GM12878 (cell line): ENCODE data around the gene PARK7. TPM values are rescaled to one million over a fixed set of nuclear protein-coding genes. Genes with fewer than 3 reads are reported as not detected.
A peak's percentile ranks its signal among the peaks of the same experiment; 100 is the strongest.

ENCODE experiments used
- ASH2L ChIP-seq: fragments of 300-600, 200-600 bp; sonication (generic); IDR thresholded peaks from 2 replicates; pipeline ENCODE4 v1.6.1; 2017; ENCODE audit warnings: low read depth, mild to moderate bottlenecking, borderline replicate concordance
- ATF2 ChIP-seq: IDR thresholded peaks from 2 replicates; pipeline ENCODE4 v1.6.1; 2012; ENCODE audit warnings: low read length, inconsistent platforms
- ATF3 ChIP-seq: IDR thresholded peaks from 2 replicates; pipeline ENCODE4 v1.6.1; 2011; ENCODE audit warnings: low read depth, mild to moderate bottlenecking, low read length, moderate library complexity, borderline replicate concordance; ENCODE audit errors: extremely low read depth
- E2F4 ChIP-seq: IDR thresholded peaks from 2 replicates; pipeline ENCODE4 v1.6.1; 2012; ENCODE audit warnings: low read depth, low read length, improper control_type of control experiment
- FOXM1 ChIP-seq: IDR thresholded peaks from 2 replicates; pipeline ENCODE4 v1.6.1; 2012; ENCODE audit warnings: low read depth, mild to moderate bottlenecking, inconsistent platforms, low read length, moderate library complexity
- HSF1 ChIP-seq: fragments of 150-350 bp; IDR thresholded peaks from 2 replicates; pipeline ENCODE4 v1.6.1; 2014; ENCODE audit warnings: mild to moderate bottlenecking, low read depth, low read length
- IRF3 ChIP-seq: fragments of 450-650 bp; IDR thresholded peaks from 2 replicates; pipeline ENCODE4 v1.6.1; 2014; ENCODE audit warnings: mild to moderate bottlenecking
- LARP7 ChIP-seq: fragments of 450-650 bp; IDR thresholded peaks from 2 replicates; pipeline ENCODE4 v1.6.1; 2017; ENCODE audit warnings: mild to moderate bottlenecking
- MEF2B ChIP-seq: fragments of 450-650 bp; IDR thresholded peaks from 2 replicates; pipeline ENCODE4 v1.6.1; 2018; ENCODE audit warnings: mild to moderate bottlenecking, moderate library complexity; ENCODE audit not compliant: partially characterized antibody, poor library complexity, severe bottlenecking
- NFIC ChIP-seq: IDR thresholded peaks from 2 replicates; pipeline ENCODE4 v1.6.1; 2012; ENCODE audit warnings: low read depth, mild to moderate bottlenecking, inconsistent platforms, low read length, moderate library complexity
- NR2C2 ChIP-seq: IDR thresholded peaks from 2 replicates; pipeline ENCODE4 v1.6.1; 2011; ENCODE audit warnings: borderline replicate concordance, low read depth; ENCODE audit not compliant: control insufficient read depth, insufficient read length
- RBBP5 ChIP-seq: fragments of 200-600 bp; sonication (generic); conservative IDR thresholded peaks from 2 replicates; pipeline ENCODE4 v1.6.1; 2016
- RELB ChIP-seq: fragments of 450-650 bp; IDR thresholded peaks from 2 replicates; pipeline ENCODE4 v1.6.1; 2017; ENCODE audit warnings: low read depth, mild to moderate bottlenecking, moderate library complexity
- SKIL ChIP-seq: fragments of 450-650 bp; IDR thresholded peaks from 2 replicates; pipeline ENCODE4 v1.6.1; 2017; ENCODE audit warnings: mild to moderate bottlenecking, low read depth, inconsistent platforms; ENCODE audit not compliant: poor library complexity, severe bottlenecking
- SMC3 ChIP-seq: IDR thresholded peaks from 2 replicates; pipeline ENCODE4 v1.6.1; 2011; ENCODE audit warnings: low read length, improper control_type of control experiment, borderline replicate concordance
- SP1 ChIP-seq: IDR thresholded peaks from one replicate; pipeline ENCODE4 v1.6.1; 2011; ENCODE audit warnings: low read depth, low read length
- SPI1 ChIP-seq: IDR thresholded peaks from 2 replicates; pipeline ENCODE4 v1.6.1; 2011; ENCODE audit warnings: low read depth, mild to moderate bottlenecking, low read length, moderate library complexity, borderline replicate concordance; ENCODE audit not compliant: insufficient read depth
- SRF ChIP-seq, 2 experiments: IDR thresholded peaks; 2 replicates each; pipeline ENCODE4 v1.6.1; 2011; ENCODE audit warnings: low read depth in 2 of 2, low read length in 2 of 2, mild to moderate bottlenecking in 1 of 2, moderate library complexity in 1 of 2
- TBL1XR1 ChIP-seq: IDR thresholded peaks from 2 replicates; pipeline ENCODE4 v1.6.1; 2012; ENCODE audit warnings: low read depth, low read length, improper control_type of control experiment
- polyA plus RNA-seq, 11 experiments: library from polyadenylated mRNA; depleted of rRNA in 4 of 11; unstranded in 6 of 11; stranded (reverse) in 5 of 11; fragments of >200 nt; fragmentation: Nextera tagmentation in 4 of 11; fragmentation: Illumina TruSeq in 1 of 11; extraction: Ambion mirVana in 4 of 11; extraction: Trizol in 1 of 11; gene quantifications; 1 replicate in 1 of 11; 2 replicates in 10 of 11; pipeline versions ENCODE4 v1.2.1 to v1.2.3, GENCODE V29; 2011 to 2016; ENCODE audit warnings: inconsistent platforms in 2 of 11, missing spikeins in 2 of 11, low read depth in 1 of 11
- total RNA-seq, 4 experiments: library from RNA; depleted of rRNA in 3 of 4; stranded (reverse); fragments of >200 nt in 3 of 4; fragmentation: Illumina TruSeq in 1 of 4; extraction: Trizol in 1 of 4; gene quantifications; 2 replicates each; pipeline versions ENCODE4 v1.2.1 to v1.2.3, GENCODE V29; 2013 to 2021

PARK7 gene
- total and polyA plus RNA-seq, 10 of the 15 experiments (the other 5 are each of a cell fraction or from before 2014, with no cell fraction given): 267 to 1,056 (median 495) TPM

GRCh38 chr1:7953850-7954609, 7.5 kb upstream of the PARK7 start (continued):
- no peak for TF ChIP-seq HSF1
- TF ChIP-seq SRF (IDR thresholded peaks at IDR 0.05; ENCODE audit: low read depth in 2 of 2, low read length in 2 of 2): 0 out of 4 replicates have a peak, but pooled peaks of 1 of the 2 experiments have one; percentile 38
- no peak for TF ChIP-seq SMC3
- TF ChIP-seq ASH2L: no peak
- peak; percentile 36 for TF ChIP-seq LARP7
- no peak for TF ChIP-seq SPI1
- TF ChIP-seq NFIC: no peak
- TF ChIP-seq RELB: peak; percentile 35; the same call in 1 of the 2 replicates
- TF ChIP-seq E2F4: no peak
- TF ChIP-seq SP1: peak; percentile 70
- TF ChIP-seq FOXM1: no peak
- TF ChIP-seq NR2C2: peak; percentile 53
- TF ChIP-seq MEF2B: peak; percentile 95
- no peak; the same call in 1 of the 2 replicates for TF ChIP-seq IRF3
- TF ChIP-seq TBL1XR1: no peak
- TF ChIP-seq RBBP5: no peak
- no peak; the same call in 1 of the 2 replicates for TF ChIP-seq ATF2
- TF ChIP-seq ATF3: no peak
- no peak for TF ChIP-seq SKIL
